Fibroblast of pulmonary artery (primary cell): ENCODE data around the gene AUTS2.

Experiments used
- DNase-seq: peaks from one replicate; pipeline ENCODE4 v3.0.0-alpha.2; 2010; ENCODE audit warnings: low read depth
- H3K4me3 ChIP-seq: replicated peaks from 2 replicates; pipeline ENCODE4 v1.5.1; 2011; ENCODE audit warnings: low read depth, mild to moderate bottlenecking, control low read depth, low read length, moderate library complexity
- TF ChIP-seq, protein P1 (sequence below): IDR thresholded peaks from 2 replicates; pipeline ENCODE4 v1.5.1; 2011; ENCODE audit warnings: mild to moderate bottlenecking, control low read depth, low read length, inconsistent platforms; ENCODE audit errors: missing control alignments

AUTS2 gene

DNA sequence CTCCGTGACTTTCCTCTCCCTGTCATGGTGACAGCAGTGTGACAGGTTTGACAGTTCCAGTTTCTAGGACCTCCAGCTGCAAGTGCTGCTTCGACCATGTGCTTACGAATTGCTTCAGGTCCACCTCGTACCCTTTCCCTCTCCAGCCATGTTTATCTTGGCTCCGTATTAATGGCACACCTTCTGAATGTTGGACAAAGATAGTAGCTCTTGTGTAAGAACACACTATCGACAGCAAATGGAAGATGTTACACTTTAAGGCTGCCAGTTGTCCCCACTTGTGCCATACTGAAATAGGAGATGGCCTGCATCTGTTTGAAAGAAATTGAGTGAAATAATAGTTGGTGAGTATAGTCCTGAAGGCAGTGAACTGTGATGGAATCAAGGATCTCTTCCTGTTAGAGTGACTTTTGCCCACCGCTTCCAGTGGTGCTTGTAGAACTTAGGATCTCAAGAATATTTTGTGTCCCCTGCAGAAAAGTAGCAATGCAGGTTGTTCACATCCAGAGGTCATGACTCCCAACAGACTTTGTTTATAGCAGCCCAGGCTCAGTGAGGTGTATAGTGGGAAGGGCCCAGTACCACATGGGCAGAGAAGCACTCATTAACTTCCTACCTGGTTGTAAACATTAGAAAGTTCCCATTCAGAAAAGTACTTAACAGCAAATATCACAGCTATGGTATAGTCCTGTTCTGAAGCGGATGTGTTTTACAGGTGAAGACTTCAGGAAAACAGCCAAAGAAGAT is 904.0 kb downstream of the AUTS2 start:
- TF ChIP-seq, protein P1, sequence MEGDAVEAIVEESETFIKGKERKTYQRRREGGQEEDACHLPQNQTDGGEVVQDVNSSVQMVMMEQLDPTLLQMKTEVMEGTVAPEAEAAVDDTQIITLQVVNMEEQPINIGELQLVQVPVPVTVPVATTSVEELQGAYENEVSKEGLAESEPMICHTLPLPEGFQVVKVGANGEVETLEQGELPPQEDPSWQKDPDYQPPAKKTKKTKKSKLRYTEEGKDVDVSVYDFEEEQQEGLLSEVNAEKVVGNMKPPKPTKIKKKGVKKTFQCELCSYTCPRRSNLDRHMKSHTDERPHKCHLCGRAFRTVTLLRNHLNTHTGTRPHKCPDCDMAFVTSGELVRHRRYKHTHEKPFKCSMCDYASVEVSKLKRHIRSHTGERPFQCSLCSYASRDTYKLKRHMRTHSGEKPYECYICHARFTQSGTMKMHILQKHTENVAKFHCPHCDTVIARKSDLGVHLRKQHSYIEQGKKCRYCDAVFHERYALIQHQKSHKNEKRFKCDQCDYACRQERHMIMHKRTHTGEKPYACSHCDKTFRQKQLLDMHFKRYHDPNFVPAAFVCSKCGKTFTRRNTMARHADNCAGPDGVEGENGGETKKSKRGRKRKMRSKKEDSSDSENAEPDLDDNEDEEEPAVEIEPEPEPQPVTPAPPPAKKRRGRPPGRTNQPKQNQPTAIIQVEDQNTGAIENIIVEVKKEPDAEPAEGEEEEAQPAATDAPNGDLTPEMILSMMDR = no peak
- no peak overlapping the region for H3K4me3 ChIP-seq
- no peak for DNase-seq

DNA sequence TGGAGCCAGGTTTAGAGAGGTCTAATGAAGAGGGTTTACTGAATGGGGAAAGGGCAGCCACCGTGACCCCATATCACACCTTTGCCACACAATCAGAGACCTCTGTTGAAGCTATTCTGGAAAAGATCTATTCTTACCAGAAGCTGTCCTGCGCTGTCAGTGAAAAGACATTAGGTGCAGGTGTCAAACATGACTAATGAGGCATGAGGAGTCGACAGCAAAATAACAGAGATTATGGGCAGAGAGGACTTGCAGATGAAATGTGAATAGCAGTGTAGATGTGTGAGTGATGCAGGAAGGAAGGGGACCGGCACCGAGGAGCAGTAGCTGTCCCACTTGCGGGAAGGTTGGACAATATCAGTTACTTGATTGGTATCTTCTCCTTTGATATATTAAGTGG is 906.0 kb downstream of the AUTS2 start:
- H3K4me3 ChIP-seq = no peak overlapping the region
- no peak for DNase-seq
- TF ChIP-seq, protein P1 = no peak

DNA sequence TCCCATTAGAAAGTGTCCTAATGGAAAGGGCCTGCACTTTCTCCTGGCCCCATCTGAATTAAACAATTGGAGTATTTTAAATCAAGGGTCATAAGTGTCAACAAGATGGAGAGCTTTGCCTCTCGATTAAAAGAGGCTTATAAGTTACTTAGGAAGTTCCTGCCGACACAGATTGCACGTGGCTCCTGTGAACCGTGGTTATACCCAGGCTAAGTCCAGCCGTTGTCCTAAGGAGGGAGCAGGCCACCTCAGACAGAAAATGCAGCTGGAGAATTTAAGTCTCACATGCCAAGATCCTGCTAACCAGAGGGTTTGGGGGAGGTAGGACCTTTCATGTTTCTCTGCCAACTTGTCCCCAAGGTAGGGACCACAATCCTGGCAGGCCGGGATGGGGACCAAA is 907.2 kb downstream of the AUTS2 start:
- TF ChIP-seq, protein P1 = no peak
- H3K4me3 ChIP-seq = no peak overlapping the region
- DNase-seq = no peak

- TF ChIP-seq, protein P1 = no peak
- DNase-seq = no peak
- H3K4me3 ChIP-seq = no peak overlapping the region
These were observed 907.6 kb downstream of the AUTS2 start for GRCh38 chr7:70505886-70506285.

DNA sequence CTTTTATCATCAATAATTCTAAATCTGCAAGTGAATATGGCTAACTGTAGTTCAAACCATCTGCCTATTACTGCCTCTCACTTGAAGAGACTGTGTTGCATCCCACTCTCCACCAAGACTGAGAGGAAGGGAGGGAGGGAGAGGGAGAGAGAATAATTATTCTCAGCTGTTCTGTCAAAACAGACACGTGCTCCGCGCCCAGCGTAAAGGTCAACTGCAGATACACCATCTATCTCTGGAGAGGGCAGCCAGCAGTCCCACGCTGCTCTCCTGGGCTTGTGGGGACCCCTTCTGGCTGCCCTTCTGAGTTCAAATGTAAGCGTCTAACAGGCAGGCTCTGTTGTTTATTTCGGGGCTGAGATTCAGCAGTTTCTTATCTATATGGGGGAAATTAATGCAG is 908.2 kb downstream of the AUTS2 start:
- no peak for DNase-seq
- TF ChIP-seq, protein P1 = no peak
- H3K4me3 ChIP-seq = no peak overlapping the region

- TF ChIP-seq, protein P1 = no peak
- no peak overlapping the region for H3K4me3 ChIP-seq
- no peak for DNase-seq
These were observed 913.9 kb downstream of the AUTS2 start for GRCh38 chr7:70512144-70512543.

- TF ChIP-seq, protein P1 = no peak
- DNase-seq = no peak
These were observed 914.5 kb downstream of the AUTS2 start for GRCh38 chr7:70512761-70513160.

More at GRCh38 chr7:70512761-70513160, 914.5 kb downstream of the AUTS2 start:
- no peak overlapping the region for H3K4me3 ChIP-seq
